Uterus (tissue), 4 donors: ENCODE data around the gene MFNG. TPM values are rescaled to one million over a fixed set of nuclear protein-coding genes. Genes with fewer than 3 reads are reported as not detected.
A peak's percentile ranks its signal among the peaks of the same experiment; 100 is the strongest.

ENCODE experiments used
- DNase-seq, 2 donors: peaks; one replicate each; pipeline ENCODE4 v3.0.0-alpha.2; 2019 to 2020
- H3K27ac ChIP-seq, 2 donors: fragments of 200-600 bp; sonication (generic); 1 replicate in 1 of 2; 2 replicates in 1 of 2; pipeline ENCODE4 v1.5.1; 2016 to 2018
- H3K27me3 ChIP-seq, 2 donors: fragments of 200-600 bp; sonication (generic); one replicate each; pipeline ENCODE4 v1.5.1; 2018 to 2019; ENCODE audit warnings: control low read depth in 1 of 2
- H3K36me3 ChIP-seq, 2 donors: fragments of 200-600 bp; sonication (generic); one replicate each; pipeline ENCODE4 v1.5.1; 2019; ENCODE audit warnings: control low read depth in 1 of 2
- H3K4me1 ChIP-seq, 2 donors: fragments of 200-600 bp; sonication (generic); one replicate each; pipeline ENCODE4 v1.5.1; 2018 to 2019; ENCODE audit warnings: control low read depth in 1 of 2
- H3K4me3 ChIP-seq, 2 donors: fragments of 200-600 bp; sonication (generic); 1 replicate in 1 of 2; 2 replicates in 1 of 2; pipeline ENCODE4 v1.5.1; 2018 to 2019; ENCODE audit warnings: mild to moderate bottlenecking in 1 of 2
- H3K9me3 ChIP-seq, 2 donors: fragments of 200-600 bp; sonication (generic); one replicate each; pipeline ENCODE4 v1.5.1; 2019; ENCODE audit warnings: control low read depth in 1 of 2
- POLR2A ChIP-seq, 2 donors: fragments of 450-650 bp; IDR thresholded peaks; one replicate each; pipeline ENCODE4 v1.6.1; 2016; ENCODE audit warnings: antibody characterized with exemption in 2 of 2, mild to moderate bottlenecking in 1 of 2, moderate library complexity in 1 of 2
- intact Hi-C: fragments of 100-400 bp; cut with DNase I; formaldehyde crosslinking; loops from one replicate; pipeline ENCODE4 v1.15.1; 2023; ENCODE audit warnings: low total_unique reads
- total RNA-seq, 4 donors: library from RNA; depleted of rRNA in 3 of 4; stranded (reverse); fragments of >200 nt in 3 of 4; gene quantifications; one replicate each; pipeline versions ENCODE4 v1.1.0 to v1.2.4, GENCODE V29; 2014 to 2023
- TF ChIP-seq, protein P1 (sequence below), 4 experiments: fragments of 200-600 bp in 2 of 4; fragments of 450-650 bp in 2 of 4; sonication (generic) in 2 of 4; IDR thresholded peaks; one replicate each; pipeline ENCODE4 v1.5.1; 2016 to 2019; ENCODE audit warnings: antibody characterized with exemption in 4 of 4, mild to moderate bottlenecking in 2 of 4, moderate library complexity in 1 of 4
- donor health status: DM: yes; HTN: yes; CAD: no.

MFNG gene
- total RNA-seq, 4 donors from 2014 or later, result 7.6 to 71.2 (median 28.7) TPM

- H3K27me3 ChIP-seq, result no peaks in the 10 kb centered on the region
- intact Hi-C loops, result no loop called here
- TF ChIP-seq POLR2A (IDR thresholded peaks at IDR 0.05), result no peak
- TF ChIP-seq, protein P1, sequence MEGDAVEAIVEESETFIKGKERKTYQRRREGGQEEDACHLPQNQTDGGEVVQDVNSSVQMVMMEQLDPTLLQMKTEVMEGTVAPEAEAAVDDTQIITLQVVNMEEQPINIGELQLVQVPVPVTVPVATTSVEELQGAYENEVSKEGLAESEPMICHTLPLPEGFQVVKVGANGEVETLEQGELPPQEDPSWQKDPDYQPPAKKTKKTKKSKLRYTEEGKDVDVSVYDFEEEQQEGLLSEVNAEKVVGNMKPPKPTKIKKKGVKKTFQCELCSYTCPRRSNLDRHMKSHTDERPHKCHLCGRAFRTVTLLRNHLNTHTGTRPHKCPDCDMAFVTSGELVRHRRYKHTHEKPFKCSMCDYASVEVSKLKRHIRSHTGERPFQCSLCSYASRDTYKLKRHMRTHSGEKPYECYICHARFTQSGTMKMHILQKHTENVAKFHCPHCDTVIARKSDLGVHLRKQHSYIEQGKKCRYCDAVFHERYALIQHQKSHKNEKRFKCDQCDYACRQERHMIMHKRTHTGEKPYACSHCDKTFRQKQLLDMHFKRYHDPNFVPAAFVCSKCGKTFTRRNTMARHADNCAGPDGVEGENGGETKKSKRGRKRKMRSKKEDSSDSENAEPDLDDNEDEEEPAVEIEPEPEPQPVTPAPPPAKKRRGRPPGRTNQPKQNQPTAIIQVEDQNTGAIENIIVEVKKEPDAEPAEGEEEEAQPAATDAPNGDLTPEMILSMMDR (IDR thresholded peaks at IDR 0.05), result no peak
- peaks cover 0 to 6% of the 10 kb centered on the region in 2 donors for H3K4me1 ChIP-seq
- H3K4me3 ChIP-seq, result no peak overlapping the region
- peak overlapping the region in 1 of 2 donors; percentile 50 for H3K27ac ChIP-seq
- DNase-seq, result no peak
- H3K9me3 ChIP-seq, result no peaks in the 10 kb centered on the region
- H3K36me3 ChIP-seq, result no peaks in the 10 kb centered on the region
These were observed 23.1 kb upstream of the MFNG start for GRCh38 chr22:37509059-37509860.

DNA sequence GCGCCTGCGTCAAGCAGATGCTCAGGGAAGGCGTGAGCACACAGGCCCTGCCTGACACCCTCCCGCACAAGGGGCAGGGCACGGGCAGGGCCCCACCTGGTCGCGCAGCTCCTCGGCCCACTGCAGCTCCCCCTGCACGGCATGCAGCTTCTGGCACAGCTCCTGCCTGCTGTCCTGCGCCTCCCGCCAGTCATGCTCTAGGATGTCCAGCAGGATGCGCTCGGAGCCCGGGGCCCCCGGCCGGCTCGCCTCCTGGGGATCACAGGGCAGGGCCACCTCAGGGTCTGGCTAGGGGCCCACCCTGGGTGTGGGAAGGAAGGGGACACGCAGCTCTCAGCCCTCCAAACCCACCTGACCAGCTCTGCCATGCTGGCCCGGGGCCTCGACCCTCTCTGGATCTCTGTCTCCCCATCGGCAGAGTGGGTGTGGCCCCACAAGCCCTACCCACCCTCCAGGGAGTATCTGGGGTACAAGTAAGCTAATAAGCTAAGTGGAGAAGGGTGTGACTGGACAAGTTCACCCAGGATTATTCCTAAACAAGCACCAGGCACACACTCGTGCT is 22.3 kb upstream of the MFNG start:
- H3K27ac ChIP-seq, result peak overlapping the region in 1 of 2 donors; percentile 50
- H3K27me3 ChIP-seq, result no peaks in the 10 kb centered on the region
- no peaks in the 10 kb centered on the region for H3K9me3 ChIP-seq
- no peaks in the 10 kb centered on the region for H3K36me3 ChIP-seq
- intact Hi-C loops, result no loop called here
- DNase-seq, result no peak
- no peak overlapping the region for H3K4me3 ChIP-seq
- H3K4me1 ChIP-seq, result peaks cover 0 to 6% of the 10 kb centered on the region in 2 donors
- no peak for TF ChIP-seq POLR2A (IDR thresholded peaks at IDR 0.05)
- TF ChIP-seq, protein P1 (IDR thresholded peaks at IDR 0.05), result no peak

DNA sequence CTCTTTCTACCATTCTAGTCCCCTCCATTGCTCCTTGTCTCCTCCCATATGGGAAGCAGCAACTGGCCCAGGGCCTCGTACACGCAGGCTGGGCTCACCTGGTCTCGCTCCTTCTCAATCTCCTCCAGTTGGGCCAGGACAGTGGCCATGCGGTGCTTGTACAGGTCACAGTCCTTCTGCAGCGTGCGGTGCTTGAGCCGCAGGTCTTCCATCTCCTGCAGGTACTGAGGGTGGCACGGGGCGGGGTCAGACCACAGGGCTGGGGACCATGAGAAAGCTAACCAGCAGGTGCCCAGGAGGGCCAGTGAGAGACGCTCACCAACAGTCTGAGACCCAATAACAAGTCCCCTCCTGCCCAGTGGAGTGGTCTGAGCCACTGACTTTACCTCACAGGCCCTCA is 21.5 kb upstream of the MFNG start:
- Histone ChIP-seq H3K4me3 (no peak overlapping the region), H3K27me3 (no peaks in the 10 kb centered on the region), H3K4me1 (peaks cover 0 to 6% of the 10 kb centered on the region in 2 donors), H3K9me3 (no peaks in the 10 kb centered on the region), H3K36me3 (no peaks in the 10 kb centered on the region), H3K27ac (no peak overlapping the region)
- intact Hi-C loops, result no loop called here
- TF ChIP-seq, protein P1 (IDR thresholded peaks at IDR 0.05), result no peak
- DNase-seq, result no peak

GRCh38 chr22:37505989-37506388 is 19.8 kb upstream of the MFNG start:
- H3K27me3 ChIP-seq, result no peaks in the 10 kb centered on the region
- H3K9me3 ChIP-seq, result no peaks in the 10 kb centered on the region
- H3K27ac ChIP-seq, result no peak overlapping the region
- TF ChIP-seq POLR2A (IDR thresholded peaks at IDR 0.05), result no peak
- TF ChIP-seq, protein P1 (IDR thresholded peaks at IDR 0.05), result no peak
- intact Hi-C loops, result no loop called here
- H3K36me3 ChIP-seq, result no peaks in the 10 kb centered on the region
- no peak for DNase-seq
- no peaks in the 10 kb centered on the region for H3K4me1 ChIP-seq
- H3K4me3 ChIP-seq, result no peak overlapping the region

DNA sequence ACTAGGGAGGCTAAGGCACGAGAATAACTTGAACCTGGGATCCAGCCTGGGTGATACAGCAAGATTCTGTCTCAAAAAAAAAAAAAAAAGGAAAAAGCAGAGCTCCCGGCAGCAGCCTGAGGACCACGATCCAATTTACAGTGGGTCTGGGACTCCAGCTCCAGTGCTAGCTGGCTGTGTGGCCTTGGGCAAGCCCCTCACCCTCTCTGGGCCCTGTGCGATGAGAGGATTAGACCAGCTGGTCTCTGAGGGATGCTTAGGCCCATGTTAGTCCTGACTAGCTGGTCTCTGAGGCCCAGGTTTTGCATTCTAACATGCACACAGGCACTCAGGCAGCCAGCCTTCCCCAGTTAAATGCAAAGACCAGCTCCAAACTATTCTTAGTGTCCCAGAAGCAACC is 19.4 kb upstream of the MFNG start:
- intact Hi-C loops, result no loop called here
- no peak overlapping the region for H3K4me3 ChIP-seq
- H3K9me3 ChIP-seq, result no peaks in the 10 kb centered on the region
- no peak for TF ChIP-seq POLR2A (IDR thresholded peaks at IDR 0.05)
- TF ChIP-seq, protein P1 (IDR thresholded peaks at IDR 0.05), result no peak
- DNase-seq, result no peak
- no peaks in the 10 kb centered on the region for H3K27me3 ChIP-seq
- no peak overlapping the region for H3K27ac ChIP-seq
- no peaks in the 10 kb centered on the region for H3K4me1 ChIP-seq
- H3K36me3 ChIP-seq, result no peaks in the 10 kb centered on the region
